Suprapubic skin (tissue), 4 donors: ENCODE results near the gene AMH. TPM values are rescaled to one million over a fixed set of nuclear protein-coding genes. Genes with fewer than 3 reads are reported as not detected.
A peak's percentile ranks its signal among the peaks of the same experiment; 100 is the strongest.

Experiments used
- DNase-seq, 2 donors: peaks; one replicate each; pipeline ENCODE4 v3.0.0-alpha.2; 2019; ENCODE audit warnings: low spot score in 2 of 2
- H3K27ac ChIP-seq: fragments of 200-600 bp; sonication (generic); one replicate; pipeline ENCODE4 v1.5.1; 2019
- H3K27me3 ChIP-seq: fragments of 200-600 bp; sonication (generic); one replicate; pipeline ENCODE4 v1.5.1; 2019
- H3K36me3 ChIP-seq: fragments of 200-600 bp; sonication (generic); one replicate; pipeline ENCODE4 v1.5.1; 2019
- H3K4me1 ChIP-seq: fragments of 200-600 bp; sonication (generic); one replicate; pipeline ENCODE4 v1.5.1; 2019
- H3K4me3 ChIP-seq: fragments of 200-600 bp; sonication (generic); one replicate; pipeline ENCODE4 v1.5.1; 2019; ENCODE audit warnings: mild to moderate bottlenecking
- H3K9me3 ChIP-seq: fragments of 200-600 bp; sonication (generic); one replicate; pipeline ENCODE4 v1.5.1; 2019
- CTCF ChIP-seq, 2 donors: fragments of 200-600 bp in 1 of 2; fragments of 450-650 bp in 1 of 2; sonication (generic) in 1 of 2; IDR thresholded peaks; one replicate each; pipeline ENCODE4 v1.5.1; 2016 to 2019; ENCODE audit warnings: antibody characterized with exemption in 2 of 2, mild to moderate bottlenecking in 1 of 2, moderate library complexity in 1 of 2
- EP300 ChIP-seq: sonication (generic); formaldehyde crosslinking; IDR thresholded peaks from one replicate; pipeline ENCODE4 v1.6.1; 2017; ENCODE audit warnings: antibody characterized with exemption
- POLR2A ChIP-seq, 2 donors: fragments of 450-650 bp; IDR thresholded peaks; one replicate each; pipeline ENCODE4 v1.6.1; 2017; ENCODE audit warnings: antibody characterized with exemption in 2 of 2, mild to moderate bottlenecking in 2 of 2, moderate library complexity in 2 of 2
- POLR2AphosphoS5 ChIP-seq, 3 donors: sonication (generic); formaldehyde crosslinking; IDR thresholded peaks; one replicate each; pipeline ENCODE4 v1.6.1; 2017; ENCODE audit warnings: antibody characterized with exemption in 3 of 3
- WGBS: methylation state at CpG from one replicate; pipeline ENCODE4 v1.1.5; 2018; 5-methylcytosine and 5-hydroxymethylcytosine counted together
- total RNA-seq, 4 donors: library from RNA; depleted of rRNA; stranded (reverse); fragments of >200 nt; gene quantifications; one replicate each; pipeline ENCODE4 v1.1.0, GENCODE V29; 2016

AMH gene
- total RNA-seq, 4 donors from 2014 or later: 1.7 to 4.3 (median 3.0) TPM

GRCh38 chr19:2255112-2255845, 6.2 kb downstream of the AMH start:
- TF ChIP-seq EP300 (no peak), POLR2AphosphoS5 (IDR thresholded peaks at IDR 0.05) (no peak), CTCF (IDR thresholded peaks at IDR 0.05) (no peak)
- no peak for DNase-seq
- H3K27ac ChIP-seq: no peak overlapping the region
- no peaks in the 10 kb centered on the region for H3K36me3 ChIP-seq
- 93% methylated on average over 11 of the region's 16 CpGs for WGBS
- no peak overlapping the region for H3K4me3 ChIP-seq
- no peaks in the 10 kb centered on the region for H3K9me3 ChIP-seq
- H3K27me3 ChIP-seq: peaks cover 38% of the 10 kb centered on the region
- peaks cover 42% of the 10 kb centered on the region for H3K4me1 ChIP-seq

GRCh38 chr19:2255982-2256685, 7.0 kb downstream of the AMH start, which contains the start of gene JSRP1:
TSS of gene JSRP1 (minus strand) at chr19:2256417. CDS start at chr19:2255314, 1,103 bp downstream.
- no peak within 1 kb of the TSS for H3K27ac ChIP-seq
- no peaks in the 10 kb centered on the region for H3K9me3 ChIP-seq
- H3K4me3 ChIP-seq: no peak within 1 kb of the TSS
- DNase-seq: no peak
- 85% methylated on average over 14 of the region's 24 CpGs for WGBS
- no peaks in the 10 kb centered on the region for H3K36me3 ChIP-seq
- peaks cover 37% of the 10 kb centered on the region for H3K4me1 ChIP-seq
- H3K27me3 ChIP-seq: peaks cover 30% of the 10 kb centered on the region
- TF ChIP-seq CTCF (IDR thresholded peaks at IDR 0.05) (no peak), POLR2A (IDR thresholded peaks at IDR 0.05) (no peak), EP300 (no peak), POLR2AphosphoS5 (IDR thresholded peaks at IDR 0.05) (no peak)

GRCh38 chr19:2259336-2259735, 10.2 kb downstream of the AMH start:
- Histone ChIP-seq H3K27ac (no peak overlapping the region), H3K36me3 (no peaks in the 10 kb centered on the region), H3K27me3 (no peaks in the 10 kb centered on the region), H3K4me3 (no peak overlapping the region), H3K9me3 (no peaks in the 10 kb centered on the region), H3K4me1 (peaks cover 12% of the 10 kb centered on the region)
- 91% methylated on average over 5 of the region's 5 CpGs for WGBS
- no peak for DNase-seq
- TF ChIP-seq CTCF (IDR thresholded peaks at IDR 0.05): no peak
- TF ChIP-seq POLR2AphosphoS5 (IDR thresholded peaks at IDR 0.05): no peak
- no peak for TF ChIP-seq EP300
- no peak for TF ChIP-seq POLR2A (IDR thresholded peaks at IDR 0.05)

GRCh38 chr19:2260341-2260805, 11.2 kb downstream of the AMH start:
- Histone ChIP-seq H3K9me3 (no peaks in the 10 kb centered on the region), H3K4me1 (peaks cover 12% of the 10 kb centered on the region), H3K27me3 (no peaks in the 10 kb centered on the region), H3K36me3 (no peaks in the 10 kb centered on the region), H3K27ac (peak overlapping the region; percentile 76), H3K4me3 (no peak overlapping the region)
- TF ChIP-seq CTCF (IDR thresholded peaks at IDR 0.05) (no peak), POLR2AphosphoS5 (IDR thresholded peaks at IDR 0.05) (no peak), POLR2A (IDR thresholded peaks at IDR 0.05) (no peak), EP300 (no peak)
- 52% methylated on average over 11 of the region's 11 CpGs for WGBS
- DNase-seq: no peak

GRCh38 chr19:2261438-2262172, 12.5 kb downstream of the AMH start:
- WGBS: 39% methylated on average over 3 of the region's 7 CpGs
- H3K36me3 ChIP-seq: no peaks in the 10 kb centered on the region

More at GRCh38 chr19:2261438-2262172, 12.5 kb downstream of the AMH start:
- H3K27me3 ChIP-seq: no peaks in the 10 kb centered on the region
- DNase-seq: no peak
- TF ChIP-seq POLR2AphosphoS5 (IDR thresholded peaks at IDR 0.05) (no peak), CTCF (IDR thresholded peaks at IDR 0.05) (peak; percentile 16 to 48), EP300 (no peak)
- peaks cover 16% of the 10 kb centered on the region for H3K4me1 ChIP-seq
- H3K9me3 ChIP-seq: no peaks in the 10 kb centered on the region
- H3K27ac ChIP-seq: no peak overlapping the region
- H3K4me3 ChIP-seq: no peak overlapping the region
